Uterus (tissue), 2 donors: ENCODE results near the gene C4orf50.

Source experiments
- POLR2A ChIP-seq, 2 donors: fragments of 450-650 bp; IDR thresholded peaks; one replicate each; pipeline ENCODE4 v1.6.1; 2016; ENCODE audit warnings: antibody characterized with exemption in 2 of 2, mild to moderate bottlenecking in 1 of 2, moderate library complexity in 1 of 2
- TF ChIP-seq, protein P1 (sequence below), 4 experiments: fragments of 200-600 bp in 2 of 4; fragments of 450-650 bp in 2 of 4; sonication (generic) in 2 of 4; IDR thresholded peaks; one replicate each; pipeline ENCODE4 v1.5.1; 2016 to 2019; ENCODE audit warnings: antibody characterized with exemption in 4 of 4, mild to moderate bottlenecking in 2 of 4, moderate library complexity in 1 of 4

DNA sequence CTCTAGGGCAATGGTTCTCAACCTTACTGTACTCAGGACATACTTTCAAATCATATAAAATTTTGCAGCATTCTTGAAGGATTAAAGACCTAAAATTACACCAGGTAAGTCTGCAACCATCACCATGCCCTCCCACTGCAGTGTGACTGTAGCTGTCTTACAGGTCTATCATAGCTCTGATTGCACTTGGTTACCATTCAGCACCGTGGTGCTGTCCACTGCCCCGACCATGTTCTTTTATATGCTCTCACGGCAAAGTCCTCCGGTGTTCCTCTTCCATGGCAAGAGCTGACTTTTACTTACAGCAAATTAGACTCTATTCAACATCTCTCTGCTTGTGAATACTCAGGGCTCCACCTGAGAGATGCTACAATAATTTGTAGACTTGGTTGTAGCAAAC lies 136.9 kb downstream of the C4orf50 start:
- TF ChIP-seq, protein P1, sequence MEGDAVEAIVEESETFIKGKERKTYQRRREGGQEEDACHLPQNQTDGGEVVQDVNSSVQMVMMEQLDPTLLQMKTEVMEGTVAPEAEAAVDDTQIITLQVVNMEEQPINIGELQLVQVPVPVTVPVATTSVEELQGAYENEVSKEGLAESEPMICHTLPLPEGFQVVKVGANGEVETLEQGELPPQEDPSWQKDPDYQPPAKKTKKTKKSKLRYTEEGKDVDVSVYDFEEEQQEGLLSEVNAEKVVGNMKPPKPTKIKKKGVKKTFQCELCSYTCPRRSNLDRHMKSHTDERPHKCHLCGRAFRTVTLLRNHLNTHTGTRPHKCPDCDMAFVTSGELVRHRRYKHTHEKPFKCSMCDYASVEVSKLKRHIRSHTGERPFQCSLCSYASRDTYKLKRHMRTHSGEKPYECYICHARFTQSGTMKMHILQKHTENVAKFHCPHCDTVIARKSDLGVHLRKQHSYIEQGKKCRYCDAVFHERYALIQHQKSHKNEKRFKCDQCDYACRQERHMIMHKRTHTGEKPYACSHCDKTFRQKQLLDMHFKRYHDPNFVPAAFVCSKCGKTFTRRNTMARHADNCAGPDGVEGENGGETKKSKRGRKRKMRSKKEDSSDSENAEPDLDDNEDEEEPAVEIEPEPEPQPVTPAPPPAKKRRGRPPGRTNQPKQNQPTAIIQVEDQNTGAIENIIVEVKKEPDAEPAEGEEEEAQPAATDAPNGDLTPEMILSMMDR (IDR thresholded peaks at IDR 0.05) = no peak
- no peak for TF ChIP-seq POLR2A (IDR thresholded peaks at IDR 0.05)
